HepG2 (cell line): ENCODE data around the gene DENND10. TPM values are rescaled to one million over a fixed set of nuclear protein-coding genes. Genes with fewer than 3 reads are reported as not detected.

Experiments used
- AGO2 ChIP-seq: fragments of 200-400 bp; formaldehyde crosslinking; optimal IDR thresholded peaks from 2 replicates; pipeline ENCODE3; 2017; ENCODE audit warnings: mild to moderate bottlenecking, low read depth, low read length, moderate library complexity
- ATAD3A ChIP-seq: sonication (generic); formaldehyde crosslinking; IDR thresholded peaks from 2 replicates; pipeline ENCODE4 v1.4.0; 2020; ENCODE audit warnings: missing genetic modification reagents
- CENPT ChIP-seq: sonication (generic); formaldehyde crosslinking; IDR thresholded peaks from 2 replicates; pipeline ENCODE4 v1.8.0; 2022; ENCODE audit warnings: low read depth, mild to moderate bottlenecking, moderate library complexity, missing genetic modification reagents
- FOXA1 ChIP-seq, 2 experiments: fragments of 450-650 bp in 1 of 2; sonication (generic) in 1 of 2; formaldehyde crosslinking in 1 of 2; IDR thresholded peaks; 2 replicates each; pipeline versions ENCODE4 v1.4.0 to v1.6.1; 2016 to 2020; ENCODE audit warnings: missing genetic modification reagents in 1 of 2
- KLF12 ChIP-seq: sonication (generic); formaldehyde crosslinking; IDR thresholded peaks from 2 replicates; pipeline ENCODE4 v1.4.0; 2020; ENCODE audit warnings: missing genetic modification reagents, borderline replicate concordance
- MTF1 ChIP-seq: sonication (generic); formaldehyde crosslinking; IDR thresholded peaks from 2 replicates; pipeline ENCODE4 v1.5.0; 2020; ENCODE audit warnings: missing genetic modification reagents
- NKX3-1 ChIP-seq: sonication (generic); formaldehyde crosslinking; IDR thresholded peaks from 2 replicates; pipeline ENCODE4 v1.5.0; 2020; ENCODE audit warnings: missing genetic modification reagents
- PHF8 ChIP-seq: sonication (generic); formaldehyde crosslinking; IDR thresholded peaks from 2 replicates; pipeline ENCODE4 v1.5.0; 2020; ENCODE audit warnings: missing genetic modification reagents
- RXRB ChIP-seq: IDR thresholded peaks from 2 replicates; pipeline ENCODE4 v1.6.1; 2016; ENCODE audit warnings: borderline replicate concordance, missing genetic modification reagents, missing compliant biosample characterization
- SALL2 ChIP-seq: sonication (generic); formaldehyde crosslinking; IDR thresholded peaks from 2 replicates; pipeline ENCODE4 v1.8.1; 2023; ENCODE audit warnings: mild to moderate bottlenecking, missing genetic modification reagents, inconsistent platforms
- SATB2 ChIP-seq: sonication (generic); formaldehyde crosslinking; IDR thresholded peaks from 2 replicates; pipeline ENCODE4 v1.5.0; 2020; ENCODE audit warnings: missing genetic modification reagents
- ZBTB2 ChIP-seq: sonication (generic); formaldehyde crosslinking; IDR thresholded peaks from 2 replicates; pipeline ENCODE4 v1.8.0; 2022; ENCODE audit warnings: low read depth, missing genetic modification reagents
- ZFAT ChIP-seq: sonication (generic); formaldehyde crosslinking; conservative IDR thresholded peaks from 2 replicates; pipeline ENCODE4 v1.8.1; 2023; ENCODE audit warnings: missing genetic modification reagents, inconsistent platforms
- ZNF230 ChIP-seq: sonication (generic); formaldehyde crosslinking; IDR thresholded peaks from 2 replicates; pipeline ENCODE4 v1.4.0; 2020; ENCODE audit warnings: mild to moderate bottlenecking, missing genetic modification reagents
- ZNF670 ChIP-seq: sonication (generic); formaldehyde crosslinking; IDR thresholded peaks from 2 replicates; pipeline ENCODE4 v1.8.0; 2022; ENCODE audit warnings: mild to moderate bottlenecking, missing genetic modification reagents, borderline replicate concordance
- ZNF737 ChIP-seq: sonication (generic); formaldehyde crosslinking; IDR thresholded peaks from 2 replicates; pipeline ENCODE4 v1.5.0; 2020; ENCODE audit warnings: missing genetic modification reagents, mild to moderate bottlenecking, borderline replicate concordance
- ZUFSP ChIP-seq: sonication (generic); formaldehyde crosslinking; IDR thresholded peaks from 2 replicates; pipeline ENCODE4 v1.9.0; 2021; ENCODE audit warnings: missing genetic modification reagents, mild to moderate bottlenecking, borderline replicate concordance
- polyA plus RNA-seq, 8 experiments: library from polyadenylated mRNA; depleted of rRNA in 3 of 8; stranded (reverse) in 7 of 8; unstranded in 1 of 8; fragments of >200 nt; fragmentation: Illumina TruSeq in 4 of 8; extraction: Trizol in 4 of 8; gene quantifications; 2 replicates each; pipeline versions ENCODE4 v1.2.1 to v1.2.3, GENCODE V29; 2011 to 2016; ENCODE audit warnings: low read depth in 4 of 8, missing spikeins in 1 of 8, mixed read lengths in 1 of 8; ENCODE audit not compliant: insufficient read depth in 1 of 8
- total RNA-seq, 5 experiments: library from RNA; depleted of rRNA; stranded (reverse); fragments of >200 nt; fragmentation: Illumina TruSeq; extraction: Trizol; gene quantifications; 2 replicates each; pipeline ENCODE4 v1.2.3, GENCODE V29; 2016; ENCODE audit warnings: low read depth in 1 of 5
- TF ChIP-seq, protein P1 (sequence below): sonication (generic); formaldehyde crosslinking; IDR thresholded peaks from 2 replicates; pipeline ENCODE4 v1.5.0; 2020; ENCODE audit warnings: mild to moderate bottlenecking, missing genetic modification reagents, borderline replicate concordance

DENND10 gene
- total and polyA plus RNA-seq, 2 of the 13 experiments (the other 11 are each of a cell fraction or from before 2014, with no cell fraction given), result 43.7 to 78.8 TPM

GRCh38 chr10:119080521-119081259, 23.2 kb upstream of the DENND10 start, which contains the start of gene EIF3A (continued):
- TF ChIP-seq, protein P1, sequence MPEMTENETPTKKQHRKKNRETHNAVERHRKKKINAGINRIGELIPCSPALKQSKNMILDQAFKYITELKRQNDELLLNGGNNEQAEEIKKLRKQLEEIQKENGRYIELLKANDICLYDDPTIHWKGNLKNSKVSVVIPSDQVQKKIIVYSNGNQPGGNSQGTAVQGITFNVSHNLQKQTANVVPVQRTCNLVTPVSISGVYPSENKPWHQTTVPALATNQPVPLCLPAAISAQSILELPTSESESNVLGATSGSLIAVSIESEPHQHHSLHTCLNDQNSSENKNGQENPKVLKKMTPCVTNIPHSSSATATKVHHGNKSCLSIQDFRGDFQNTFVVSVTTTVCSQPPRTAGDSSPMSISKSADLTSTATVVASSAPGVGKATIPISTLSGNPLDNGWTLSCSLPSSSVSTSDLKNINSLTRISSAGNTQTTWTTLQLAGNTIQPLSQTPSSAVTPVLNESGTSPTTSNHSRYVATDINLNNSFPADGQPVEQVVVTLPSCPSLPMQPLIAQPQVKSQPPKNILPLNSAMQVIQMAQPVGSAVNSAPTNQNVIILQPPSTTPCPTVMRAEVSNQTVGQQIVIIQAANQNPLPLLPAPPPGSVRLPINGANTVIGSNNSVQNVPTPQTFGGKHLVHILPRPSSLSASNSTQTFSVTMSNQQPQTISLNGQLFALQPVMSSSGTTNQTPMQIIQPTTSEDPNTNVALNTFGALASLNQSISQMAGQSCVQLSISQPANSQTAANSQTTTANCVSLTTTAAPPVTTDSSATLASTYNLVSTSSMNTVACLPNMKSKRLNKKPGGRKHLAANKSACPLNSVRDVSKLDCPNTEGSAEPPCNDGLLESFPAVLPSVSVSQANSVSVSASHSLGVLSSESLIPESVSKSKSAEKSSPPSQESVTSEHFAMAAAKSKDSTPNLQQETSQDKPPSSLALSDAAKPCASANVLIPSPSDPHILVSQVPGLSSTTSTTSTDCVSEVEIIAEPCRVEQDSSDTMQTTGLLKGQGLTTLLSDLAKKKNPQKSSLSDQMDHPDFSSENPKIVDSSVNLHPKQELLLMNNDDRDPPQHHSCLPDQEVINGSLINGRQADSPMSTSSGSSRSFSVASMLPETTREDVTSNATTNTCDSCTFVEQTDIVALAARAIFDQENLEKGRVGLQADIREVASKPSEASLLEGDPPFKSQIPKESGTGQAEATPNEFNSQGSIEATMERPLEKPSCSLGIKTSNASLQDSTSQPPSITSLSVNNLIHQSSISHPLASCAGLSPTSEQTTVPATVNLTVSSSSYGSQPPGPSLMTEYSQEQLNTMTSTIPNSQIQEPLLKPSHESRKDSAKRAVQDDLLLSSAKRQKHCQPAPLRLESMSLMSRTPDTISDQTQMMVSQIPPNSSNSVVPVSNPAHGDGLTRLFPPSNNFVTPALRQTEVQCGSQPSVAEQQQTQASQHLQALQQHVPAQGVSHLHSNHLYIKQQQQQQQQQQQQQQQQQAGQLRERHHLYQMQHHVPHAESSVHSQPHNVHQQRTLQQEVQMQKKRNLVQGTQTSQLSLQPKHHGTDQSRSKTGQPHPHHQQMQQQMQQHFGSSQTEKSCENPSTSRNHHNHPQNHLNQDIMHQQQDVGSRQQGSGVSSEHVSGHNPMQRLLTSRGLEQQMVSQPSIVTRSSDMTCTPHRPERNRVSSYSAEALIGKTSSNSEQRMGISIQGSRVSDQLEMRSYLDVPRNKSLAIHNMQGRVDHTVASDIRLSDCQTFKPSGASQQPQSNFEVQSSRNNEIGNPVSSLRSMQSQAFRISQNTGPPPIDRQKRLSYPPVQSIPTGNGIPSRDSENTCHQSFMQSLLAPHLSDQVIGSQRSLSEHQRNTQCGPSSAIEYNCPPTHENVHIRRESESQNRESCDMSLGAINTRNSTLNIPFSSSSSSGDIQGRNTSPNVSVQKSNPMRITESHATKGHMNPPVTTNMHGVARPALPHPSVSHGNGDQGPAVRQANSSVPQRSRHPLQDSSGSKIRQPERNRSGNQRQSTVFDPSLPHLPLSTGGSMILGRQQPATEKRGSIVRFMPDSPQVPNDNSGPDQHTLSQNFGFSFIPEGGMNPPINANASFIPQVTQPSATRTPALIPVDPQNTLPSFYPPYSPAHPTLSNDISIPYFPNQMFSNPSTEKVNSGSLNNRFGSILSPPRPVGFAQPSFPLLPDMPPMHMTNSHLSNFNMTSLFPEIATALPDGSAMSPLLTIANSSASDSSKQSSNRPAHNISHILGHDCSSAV (CRISPR knock-in tag), result no peak
- TF ChIP-seq ZFAT (CRISPR knock-in tag), result 0 out of 2 replicates have a peak, but pooled peaks have one; percentile 23
- peak; percentile 33; the same call in 1 of the 2 replicates for TF ChIP-seq RXRB
- peak; percentile 89 for TF ChIP-seq SALL2 (CRISPR knock-in tag)
- TF ChIP-seq CENPT (CRISPR knock-in tag), result no peak
- TF ChIP-seq MTF1 (CRISPR knock-in tag), result no peak; the same call in 1 of the 2 replicates
- peak; percentile 80; the same call in 1 of the 2 replicates for TF ChIP-seq ZNF670 (CRISPR knock-in tag)
- TF ChIP-seq ZNF230, result 0 out of 2 replicates have a peak, but pooled peaks have one; percentile 74
- no peak for TF ChIP-seq ZUFSP (CRISPR knock-in tag)
- peak; percentile 95 for TF ChIP-seq AGO2
- TF ChIP-seq FOXA1 (IDR thresholded peaks at IDR 0.05), result no peak
- TF ChIP-seq FOXA1 (CRISPR knock-in tag; IDR thresholded peaks at IDR 0.05), result no peak
- no peak; the same call in 1 of the 2 replicates for TF ChIP-seq ZBTB2 (CRISPR knock-in tag)
- 0 out of 2 replicates have a peak, but pooled peaks have one; percentile 15 for TF ChIP-seq ZNF737
- no peak for TF ChIP-seq KLF12 (CRISPR knock-in tag)
- TF ChIP-seq ATAD3A, result no peak
- TF ChIP-seq NKX3-1 (CRISPR knock-in tag), result 0 out of 2 replicates have a peak, but pooled peaks have one; percentile 72
- TF ChIP-seq SATB2, result no peak
- peak; percentile 95 for TF ChIP-seq PHF8 (CRISPR knock-in tag)
